DOHH2 (cell line): Measurements from ENCODE around the gene NFE2L2.

ENCODE experiments used
- H3F3A ChIP-seq: fragments of 200-600 bp; sonication (generic), shearing (Covaris generic); 2 replicates; pipeline ENCODE4 v1.6.0; 2016; ENCODE audit warnings: antibody characterized with exemption, mild to moderate bottlenecking; ENCODE audit not compliant: control insufficient read depth, insufficient read depth
- H3K27ac ChIP-seq: fragments of 200-600 bp; sonication (generic); 2 replicates; pipeline ENCODE4 v1.5.1; 2014; ENCODE audit warnings: low read depth, mild to moderate bottlenecking, low read length, moderate library complexity
- H3K27me3 ChIP-seq: fragments of 200-600 bp; sonication (generic); 2 replicates; pipeline ENCODE4 v1.6.1; 2014; ENCODE audit warnings: mild to moderate bottlenecking, low read length, mixed read lengths; ENCODE audit not compliant: control insufficient read depth
- H3K36me3 ChIP-seq: fragments of 200-600 bp; sonication (generic); 2 replicates; pipeline ENCODE4 v1.6.1; 2014; ENCODE audit warnings: mild to moderate bottlenecking, low read length, moderate library complexity, mixed read lengths; ENCODE audit not compliant: control insufficient read depth
- H3K4me1 ChIP-seq: fragments of 200-600 bp; sonication (generic); 2 replicates; pipeline ENCODE4 v1.6.1; 2014; ENCODE audit warnings: mild to moderate bottlenecking, low read length, mixed read lengths; ENCODE audit not compliant: control insufficient read depth
- H3K4me2 ChIP-seq: fragments of 200-600 bp; sonication (generic); 2 replicates; pipeline ENCODE4 v1.6.0; 2014; ENCODE audit warnings: mild to moderate bottlenecking, low read length, moderate library complexity
- H3K4me3 ChIP-seq: fragments of 200-600 bp; sonication (generic); 2 replicates; pipeline ENCODE4 v1.5.1; 2014; ENCODE audit warnings: mild to moderate bottlenecking, low read length, mixed read lengths
- H3K79me2 ChIP-seq: fragments of 200-600 bp; sonication (generic); 2 replicates; pipeline ENCODE4 v1.6.1; 2014; ENCODE audit warnings: mild to moderate bottlenecking, low read length, mixed read lengths; ENCODE audit not compliant: control insufficient read depth
- H3K9me2 ChIP-seq: fragments of 200-600 bp; sonication (generic); replicated peaks from 2 replicates; pipeline ENCODE4 v1.6.1; 2014; ENCODE audit warnings: mild to moderate bottlenecking, low read length, mixed read lengths; ENCODE audit not compliant: control insufficient read depth
- H3K9me3 ChIP-seq: fragments of 200-600 bp; sonication (generic); 2 replicates; pipeline ENCODE4 v1.6.1; 2014; ENCODE audit warnings: antibody characterized with exemption, low read length, mixed read lengths; ENCODE audit not compliant: control insufficient read depth, insufficient read depth
- H4K20me1 ChIP-seq: fragments of 200-600 bp; sonication (generic); 2 replicates; pipeline ENCODE4 v1.6.0; 2014; ENCODE audit warnings: low read depth, mild to moderate bottlenecking, antibody characterized with exemption, low read length, moderate library complexity; ENCODE audit not compliant: control insufficient read depth, insufficient read depth
- CTCF ChIP-seq: fragments of 200-600 bp; sonication (generic); IDR thresholded peaks from one replicate; pipeline ENCODE4 v1.5.1; 2014; ENCODE audit warnings: antibody characterized with exemption, mild to moderate bottlenecking, low read depth, low read length; ENCODE audit not compliant: poor library complexity, severe bottlenecking
- EZH2phosphoT487 ChIP-seq: fragments of 200-600 bp; sonication (generic); IDR thresholded peaks from 2 replicates; pipeline ENCODE4 v1.6.1; 2017; ENCODE audit warnings: borderline replicate concordance, mild to moderate bottlenecking, antibody characterized with exemption, low read length, moderate library complexity, mixed read lengths

Gene NFE2L2

GRCh38 chr2:177279847-177280246, 15.3 kb upstream of the NFE2L2 start:
- H3K4me2 ChIP-seq: no peak overlapping the region
- no peak for TF ChIP-seq CTCF
- H3K27ac ChIP-seq: no peak overlapping the region
- no peaks in the 10 kb centered on the region for H3K36me3 ChIP-seq
- no peaks in the 10 kb centered on the region for H3K27me3 ChIP-seq
- no peaks in the 10 kb centered on the region for H3K79me2 ChIP-seq
- no peaks in the 10 kb centered on the region for H3K9me3 ChIP-seq
- H3K9me2 ChIP-seq: no peaks in the 10 kb centered on the region
- no peaks in the 10 kb centered on the region for H3F3A ChIP-seq
- no peak overlapping the region for H3K4me3 ChIP-seq
- peaks cover 28% of the 10 kb centered on the region for H3K4me1 ChIP-seq
- no peaks in the 10 kb centered on the region for H4K20me1 ChIP-seq

GRCh38 chr2:177275743-177276055, 11.2 kb upstream of the NFE2L2 start:
- H3K36me3 ChIP-seq: no peaks in the 10 kb centered on the region
- no peaks in the 10 kb centered on the region for H3K79me2 ChIP-seq
- TF ChIP-seq EZH2phosphoT487: no peak
- TF ChIP-seq CTCF: no peak
- no peaks in the 10 kb centered on the region for H3K9me3 ChIP-seq
- H4K20me1 ChIP-seq: no peaks in the 10 kb centered on the region
- no peaks in the 10 kb centered on the region for H3F3A ChIP-seq
- H3K27ac ChIP-seq: no peak overlapping the region
- H3K4me3 ChIP-seq: no peak overlapping the region
- H3K4me1 ChIP-seq: no peaks in the 10 kb centered on the region
- H3K9me2 ChIP-seq: no peaks in the 10 kb centered on the region
- no peaks in the 10 kb centered on the region for H3K27me3 ChIP-seq
- H3K4me2 ChIP-seq: no peak overlapping the region

- Histone ChIP-seq H3F3A (no peaks in the 10 kb centered on the region), H3K79me2 (no peaks in the 10 kb centered on the region), H3K9me2 (no peaks in the 10 kb centered on the region), H3K4me3 (no peak overlapping the region), H3K9me3 (no peaks in the 10 kb centered on the region), H3K27ac (no peak overlapping the region), H3K27me3 (no peaks in the 10 kb centered on the region), H3K4me1 (no peaks in the 10 kb centered on the region), H3K4me2 (no peak overlapping the region), H4K20me1 (no peaks in the 10 kb centered on the region), H3K36me3 (no peaks in the 10 kb centered on the region)
- no peak for TF ChIP-seq EZH2phosphoT487
- no peak for TF ChIP-seq CTCF
Measured at GRCh38 chr2:177275040-177275742, 10.7 kb upstream of the NFE2L2 start.

GRCh38 chr2:177273408-177273807, 8.9 kb upstream of the NFE2L2 start:
- Histone ChIP-seq H3K9me3 (no peaks in the 10 kb centered on the region), H3F3A (no peaks in the 10 kb centered on the region), H3K27ac (no peak overlapping the region), H3K36me3 (no peaks in the 10 kb centered on the region), H3K9me2 (no peaks in the 10 kb centered on the region), H3K4me3 (no peak overlapping the region), H3K4me2 (no peak overlapping the region), H3K27me3 (no peaks in the 10 kb centered on the region), H3K79me2 (no peaks in the 10 kb centered on the region), H3K4me1 (no peaks in the 10 kb centered on the region), H4K20me1 (no peaks in the 10 kb centered on the region)
- no peak for TF ChIP-seq EZH2phosphoT487
- no peak for TF ChIP-seq CTCF
